A549 treated with Mapracorat at 1 μM for 4 hours (cell line): ENCODE results near the gene IRAK1BP1. TPM values are rescaled to one million over a fixed set of nuclear protein-coding genes. Genes with fewer than 3 reads are reported as not detected.

Experiments used
- total RNA-seq: library from RNA; stranded (reverse); fragments of 200-300 nt; extraction: Qiagen RNA extraction; gene quantifications from 5 replicates; pipeline ENCODE4 v1.2.3, GENCODE V29; 2022

IRAK1BP1 gene, protein sequence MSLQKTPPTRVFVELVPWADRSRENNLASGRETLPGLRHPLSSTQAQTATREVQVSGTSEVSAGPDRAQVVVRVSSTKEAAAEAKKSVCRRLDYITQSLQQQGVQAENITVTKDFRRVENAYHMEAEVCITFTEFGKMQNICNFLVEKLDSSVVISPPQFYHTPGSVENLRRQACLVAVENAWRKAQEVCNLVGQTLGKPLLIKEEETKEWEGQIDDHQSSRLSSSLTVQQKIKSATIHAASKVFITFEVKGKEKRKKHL
- 0.61 to 0.78 TPM (median 0.66 TPM) in 5 replicates for total RNA-seq

DNA sequence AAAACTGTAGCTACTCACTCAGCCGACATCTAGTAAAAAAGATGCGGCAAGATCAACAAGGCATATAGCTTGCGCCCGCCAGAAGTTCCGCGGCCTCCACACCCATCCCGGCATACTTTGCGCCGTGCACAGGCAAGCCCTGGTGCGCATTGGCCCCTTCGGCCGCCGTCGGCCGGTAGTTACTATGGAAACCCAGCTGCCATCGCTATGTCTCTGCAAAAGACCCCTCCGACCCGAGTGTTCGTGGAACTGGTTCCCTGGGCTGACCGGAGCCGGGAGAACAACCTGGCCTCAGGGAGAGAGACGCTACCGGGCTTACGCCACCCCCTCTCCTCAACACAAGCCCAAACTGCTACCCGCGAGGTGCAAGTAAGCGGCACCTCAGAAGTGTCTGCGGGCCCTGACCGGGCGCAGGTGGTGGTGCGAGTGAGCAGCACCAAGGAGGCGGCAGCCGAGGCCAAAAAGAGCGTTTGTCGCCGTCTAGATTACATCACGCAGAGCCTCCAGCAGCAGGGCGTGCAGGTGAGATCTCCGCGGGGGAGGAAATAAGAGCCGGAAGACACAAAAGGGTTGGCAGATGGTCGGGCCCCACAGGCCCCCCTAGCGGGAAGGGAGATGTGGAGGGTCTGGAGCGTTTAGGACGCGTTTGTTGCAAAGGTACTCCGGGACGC lies at the start of gene IRAK1BP1:
TSS of gene IRAK1BP1 (plus strand) at position 182 of the 671 bp plus-strand sequence. CDS start at position 208, 26 bp downstream.

Other genes with a start within 250 kb of the IRAK1BP1 start
- gene PHIP, start 210.7 kb downstream of the IRAK1BP1 start, total RNA-seq: 3.1 to 5.3 TPM (median 4.9 TPM) in 5 replicates